ENCODE results near the gene GUK1. TPM values are rescaled to one million over a fixed set of nuclear protein-coding genes. Genes with fewer than 3 reads are reported as not detected.

GUK1 gene
- total and polyA plus RNA-seq, 2 donors (not counting 1 experiment from before 2014, with no cell fraction given) = 125 to 356 TPM

DNA sequence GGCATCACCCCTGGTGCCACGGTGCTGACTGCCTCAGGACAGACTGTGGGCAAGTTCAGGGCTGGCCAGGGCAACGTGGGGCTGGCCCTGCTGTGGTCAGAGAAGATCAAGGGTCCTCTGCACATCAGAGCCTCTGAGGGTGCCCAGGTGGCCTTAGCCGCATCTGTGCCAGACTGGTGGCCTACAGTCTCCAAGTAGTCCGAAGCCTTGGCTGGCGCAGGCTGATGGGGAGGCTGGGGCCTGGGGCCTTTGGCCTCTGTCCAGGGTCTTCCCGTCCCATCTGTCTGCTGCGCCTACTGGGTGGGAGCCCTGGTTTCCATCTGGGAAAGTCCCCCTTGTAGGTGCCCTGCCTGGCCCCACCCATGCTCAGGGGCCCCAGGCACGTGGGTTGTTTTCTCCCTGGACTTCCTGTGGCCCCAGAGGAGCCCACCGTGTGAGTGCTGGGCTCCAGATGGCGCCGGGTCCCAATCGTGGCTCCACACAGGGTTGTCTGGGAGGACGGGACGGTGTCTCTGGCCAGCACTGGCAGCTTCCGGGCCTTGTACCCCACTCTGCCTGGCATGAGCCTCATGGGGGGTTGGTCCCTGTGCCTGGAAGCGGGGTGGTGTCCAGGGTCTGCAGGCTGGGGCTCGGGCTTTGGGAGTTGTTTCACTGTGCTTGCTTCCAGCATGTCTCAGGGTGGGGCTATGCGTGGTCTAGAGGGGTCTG lies 35.4 kb downstream of the GUK1 start:
- H3K27ac Mint-ChIP-seq = no peak overlapping the region
- Histone ChIP-seq H3K36me3 (replicated peaks in 1 of 2; ENCODE audit: control extremely low read depth in 1 of 2, control insufficient read depth in 1 of 2, extremely low read depth in 1 of 2, insufficient read depth in 2 of 2, low read length in 1 of 2) (peaks cover 0 to 10% of the 10 kb centered on the region in 2 experiments), H3K27ac (ENCODE audit: low read length in 2 of 2) (no peak overlapping the region), H3K4me3 (ENCODE audit: control extremely low read depth in 1 of 5, extremely low read depth in 1 of 5, insufficient read depth in 1 of 5, low read depth in 2 of 5, low read length in 4 of 5) (no peak overlapping the region), H3K79me2 (ENCODE audit: control insufficient read depth, insufficient read depth, low read length) (peaks cover 50% of the 10 kb centered on the region), H3K9me3 (ENCODE audit: control extremely low read depth in 1 of 3, control insufficient read depth in 2 of 3, insufficient read depth in 1 of 3, low read length in 2 of 3) (peaks cover 0 to 12% (median 0%) of the 10 kb centered on the region in 3 donors), H3K27me3 (replicated peaks in 1 of 4; ENCODE audit: control extremely low read depth in 1 of 4, control insufficient read depth in 3 of 4, insufficient read depth in 4 of 4, low read length in 3 of 4) (no peaks in the 10 kb centered on the region), H3K4me2 (replicated peaks; ENCODE audit: low read depth, low read length, poor library complexity, severe bottlenecking) (no peak overlapping the region), H4K20me1 (ENCODE audit: control insufficient read depth, insufficient read depth, low read length, poor library complexity, severe bottlenecking) (peaks cover 34% of the 10 kb centered on the region), H2AFZ (ENCODE audit: insufficient read depth, low read depth, low read length, poor library complexity, severe bottlenecking) (no peak overlapping the region), H3K9ac (ENCODE audit: low read length) (no peak overlapping the region), H3K4me1 (ENCODE audit: control insufficient read depth in 2 of 2, insufficient read depth in 2 of 2, low read length in 2 of 2) (no peaks in the 10 kb centered on the region)
- ChIA-PET CTCF (no interaction called here), POLR2A (interaction anchor here (0.9 kb wide), 1 partner anchor 140 kb away, joined by 3 read pairs; no protein-coding TSS in a partner anchor)
- TF ChIP-seq EZH2 (IDR thresholded peaks at IDR 0.05; ENCODE audit: borderline replicate concordance, insufficient read depth, low read depth, low read length, poor library complexity, severe bottlenecking) = no peak
- TF ChIP-seq, protein P1, sequence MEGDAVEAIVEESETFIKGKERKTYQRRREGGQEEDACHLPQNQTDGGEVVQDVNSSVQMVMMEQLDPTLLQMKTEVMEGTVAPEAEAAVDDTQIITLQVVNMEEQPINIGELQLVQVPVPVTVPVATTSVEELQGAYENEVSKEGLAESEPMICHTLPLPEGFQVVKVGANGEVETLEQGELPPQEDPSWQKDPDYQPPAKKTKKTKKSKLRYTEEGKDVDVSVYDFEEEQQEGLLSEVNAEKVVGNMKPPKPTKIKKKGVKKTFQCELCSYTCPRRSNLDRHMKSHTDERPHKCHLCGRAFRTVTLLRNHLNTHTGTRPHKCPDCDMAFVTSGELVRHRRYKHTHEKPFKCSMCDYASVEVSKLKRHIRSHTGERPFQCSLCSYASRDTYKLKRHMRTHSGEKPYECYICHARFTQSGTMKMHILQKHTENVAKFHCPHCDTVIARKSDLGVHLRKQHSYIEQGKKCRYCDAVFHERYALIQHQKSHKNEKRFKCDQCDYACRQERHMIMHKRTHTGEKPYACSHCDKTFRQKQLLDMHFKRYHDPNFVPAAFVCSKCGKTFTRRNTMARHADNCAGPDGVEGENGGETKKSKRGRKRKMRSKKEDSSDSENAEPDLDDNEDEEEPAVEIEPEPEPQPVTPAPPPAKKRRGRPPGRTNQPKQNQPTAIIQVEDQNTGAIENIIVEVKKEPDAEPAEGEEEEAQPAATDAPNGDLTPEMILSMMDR (IDR thresholded peaks at IDR 0.05) = no peak
- intact Hi-C loops (cut with micrococcal nuclease) = no loop called here
- DNase-seq (no peak), ATAC-seq (ENCODE audit: low read depth) (no peak)
- no peaks in the 10 kb centered on the region for H3K27me3 Mint-ChIP-seq
- no peaks in the 10 kb centered on the region for H3K9me3 Mint-ChIP-seq (ENCODE audit: insufficient read depth)
- peaks cover 6% of the 10 kb centered on the region for H3K4me1 Mint-ChIP-seq
- no peak overlapping the region for H3K4me3 Mint-ChIP-seq
- WGBS (ENCODE audit: insufficient coverage) = 91% methylated on average over 17 of the region's 18 CpGs

- Histone ChIP-seq H3K4me1 (ENCODE audit: control insufficient read depth in 2 of 2, insufficient read depth in 2 of 2, low read length in 2 of 2) (no peaks in the 10 kb centered on the region), H3K9ac (ENCODE audit: low read length) (no peak overlapping the region), H3K36me3 (replicated peaks in 1 of 2; ENCODE audit: control extremely low read depth in 1 of 2, control insufficient read depth in 1 of 2, extremely low read depth in 1 of 2, insufficient read depth in 2 of 2, low read length in 1 of 2) (peaks cover 0 to 10% of the 10 kb centered on the region in 2 experiments), H3K4me2 (replicated peaks; ENCODE audit: low read depth, low read length, poor library complexity, severe bottlenecking) (no peak overlapping the region), H3K4me3 (ENCODE audit: control extremely low read depth in 1 of 5, extremely low read depth in 1 of 5, insufficient read depth in 1 of 5, low read depth in 2 of 5, low read length in 4 of 5) (no peak overlapping the region), H4K20me1 (ENCODE audit: control insufficient read depth, insufficient read depth, low read length, poor library complexity, severe bottlenecking) (peaks cover 34% of the 10 kb centered on the region), H3K27ac (ENCODE audit: low read length in 2 of 2) (no peak overlapping the region), H3K79me2 (ENCODE audit: control insufficient read depth, insufficient read depth, low read length) (peaks cover 45% of the 10 kb centered on the region), H3K27me3 (replicated peaks in 1 of 4; ENCODE audit: control extremely low read depth in 1 of 4, control insufficient read depth in 3 of 4, insufficient read depth in 4 of 4, low read length in 3 of 4) (no peaks in the 10 kb centered on the region), H2AFZ (ENCODE audit: insufficient read depth, low read depth, low read length, poor library complexity, severe bottlenecking) (no peak overlapping the region), H3K9me3 (ENCODE audit: control extremely low read depth in 1 of 3, control insufficient read depth in 2 of 3, insufficient read depth in 1 of 3, low read length in 2 of 3) (peaks cover 0 to 12% (median 0%) of the 10 kb centered on the region in 3 donors)
- intact Hi-C loops (cut with micrococcal nuclease) = no loop called here
- TF ChIP-seq, protein P1 (IDR thresholded peaks at IDR 0.05) = no peak
- no peak for TF ChIP-seq EZH2 (IDR thresholded peaks at IDR 0.05; ENCODE audit: borderline replicate concordance, insufficient read depth, low read depth, low read length, poor library complexity, severe bottlenecking)
- no CpG with 5 or more reads among the region's 4 CpGs for WGBS (ENCODE audit: insufficient coverage)
- no peak overlapping the region for H3K27ac Mint-ChIP-seq
- no peak for ATAC-seq (ENCODE audit: low read depth)
- no peaks in the 10 kb centered on the region for H3K9me3 Mint-ChIP-seq (ENCODE audit: insufficient read depth)
- H3K4me3 Mint-ChIP-seq = no peak overlapping the region
- CTCF ChIA-PET = no interaction called here
- no peak for DNase-seq
- H3K27me3 Mint-ChIP-seq = no peaks in the 10 kb centered on the region
- POLR2A ChIA-PET = interaction anchor here (0.9 kb wide), 1 partner anchor 139 kb away, joined by 3 read pairs; no protein-coding TSS in a partner anchor
- H3K4me1 Mint-ChIP-seq = peaks cover 6% of the 10 kb centered on the region
These were observed 35.9 kb downstream of the GUK1 start for GRCh38 chr1:228176024-228176395.

Data from B cell (primary cell).